Activated CD8-positive, alpha-beta memory T cell treated with anti-CD3 and anti-CD28 coated beads, Interleukin-2, amount 10 ng/mL, durations not matched to agents 7 days and 5 days (primary cell): ENCODE data around the gene CTPS2. TPM values are rescaled to one million over a fixed set of nuclear protein-coding genes. Genes with fewer than 3 reads are reported as not detected.

Experiments used
- ATAC-seq: fragments of 150-1000 bp; cut with Tn5 transposase; one replicate; pipeline ENCODE4 v1.10.0; 2021; ENCODE audit warnings: moderate library complexity
- CTCF ChIA-PET: fragments of 350-600 bp; sonication (Branson Sonifier 250); formaldehyde crosslinking; loops from one replicate; lab custom pipeline; 2021; ENCODE audit warnings: antibody characterized with exemption; lab: Charles Lee
- DNase-seq: peaks from one replicate; pipeline ENCODE4 v3.0.0-alpha.2; 2020
- H3K27ac Mint-ChIP-seq: one replicate; pipeline ENCODE4 v1.8.0; 2021; ENCODE audit warnings: mild to moderate bottlenecking, mixed read lengths
- H3K27me3 Mint-ChIP-seq: one replicate; pipeline ENCODE4 v1.8.0; 2021; ENCODE audit warnings: mixed read lengths
- H3K36me3 Mint-ChIP-seq: one replicate; pipeline ENCODE4 v1.8.0; 2021; ENCODE audit warnings: mild to moderate bottlenecking, mixed read lengths
- H3K4me1 Mint-ChIP-seq: one replicate; pipeline ENCODE4 v1.8.0; 2021; ENCODE audit warnings: mixed read lengths
- H3K4me3 Mint-ChIP-seq: one replicate; pipeline ENCODE4 v1.8.0; 2021; ENCODE audit warnings: mild to moderate bottlenecking, moderate library complexity, mixed read lengths
- H3K9me3 Mint-ChIP-seq: one replicate; pipeline ENCODE4 v1.8.0; 2022; ENCODE audit warnings: low read depth, mixed read lengths
- total RNA-seq, 2 experiments: library from RNA; stranded (reverse); gene quantifications; one replicate each; pipeline ENCODE4 v1.2.3, GENCODE V29; 2021

Gene CTPS2
- total RNA-seq, 2 experiments from 2014 or later, result 5.6 to 6.6 TPM

GRCh38 chrX:16662402-16662801, 50.1 kb downstream of the CTPS2 start:
- Mint-ChIP-seq H3K4me3 (no peak overlapping the region), H3K36me3 (peaks cover 1% of the 10 kb centered on the region), H3K27me3 (no peaks in the 10 kb centered on the region), H3K9me3 (no peaks in the 10 kb centered on the region), H3K27ac (no peak overlapping the region), H3K4me1 (no peaks in the 10 kb centered on the region)
- DNase-seq (no peak), ATAC-seq (no peak)
- CTCF ChIA-PET, result no interaction called here

- H3K27me3 Mint-ChIP-seq, result no peaks in the 10 kb centered on the region
- no peaks in the 10 kb centered on the region for H3K4me1 Mint-ChIP-seq
- no peak overlapping the region for H3K27ac Mint-ChIP-seq
- ATAC-seq (no peak), DNase-seq (no peak)
- peaks cover 1% of the 10 kb centered on the region for H3K36me3 Mint-ChIP-seq
- H3K9me3 Mint-ChIP-seq, result no peaks in the 10 kb centered on the region
- CTCF ChIA-PET, result no interaction called here
- no peak overlapping the region for H3K4me3 Mint-ChIP-seq
These were observed 51.0 kb downstream of the CTPS2 start for GRCh38 chrX:16661495-16661894.

- Mint-ChIP-seq H3K27me3 (no peaks in the 10 kb centered on the region), H3K9me3 (no peaks in the 10 kb centered on the region), H3K4me1 (no peaks in the 10 kb centered on the region), H3K36me3 (no peaks in the 10 kb centered on the region), H3K27ac (no peak overlapping the region), H3K4me3 (no peak overlapping the region)
- CTCF ChIA-PET, result no interaction called here
- DNase-seq (no peak), ATAC-seq (no peak)
These were observed 53.1 kb downstream of the CTPS2 start for GRCh38 chrX:16659321-16659720.

GRCh38 chrX:16658284-16658683, 54.2 kb downstream of the CTPS2 start:
- no peak for ATAC-seq
- Mint-ChIP-seq H3K27ac (no peak overlapping the region), H3K4me3 (no peak overlapping the region), H3K4me1 (no peaks in the 10 kb centered on the region), H3K36me3 (no peaks in the 10 kb centered on the region), H3K9me3 (no peaks in the 10 kb centered on the region), H3K27me3 (no peaks in the 10 kb centered on the region)
- CTCF ChIA-PET, result no interaction called here
- no peak for DNase-seq

- Mint-ChIP-seq H3K27me3 (no peaks in the 10 kb centered on the region), H3K9me3 (no peaks in the 10 kb centered on the region), H3K4me1 (no peaks in the 10 kb centered on the region), H3K27ac (no peak overlapping the region), H3K36me3 (no peaks in the 10 kb centered on the region), H3K4me3 (no peak overlapping the region)
- CTCF ChIA-PET, result no interaction called here
- no peak for ATAC-seq
- DNase-seq, result no peak
These were observed 58.4 kb downstream of the CTPS2 start for GRCh38 chrX:16654093-16654492.

- no peak overlapping the region for H3K27ac Mint-ChIP-seq
- no peak overlapping the region for H3K4me3 Mint-ChIP-seq
- no peaks in the 10 kb centered on the region for H3K9me3 Mint-ChIP-seq
- CTCF ChIA-PET, result no interaction called here
- H3K4me1 Mint-ChIP-seq, result no peaks in the 10 kb centered on the region
- no peaks in the 10 kb centered on the region for H3K36me3 Mint-ChIP-seq
- no peak for ATAC-seq
- H3K27me3 Mint-ChIP-seq, result no peaks in the 10 kb centered on the region
- DNase-seq, result no peak
These were observed 59.0 kb downstream of the CTPS2 start for GRCh38 chrX:16653424-16653823.

GRCh38 chrX:16651391-16652024, 61.0 kb downstream of the CTPS2 start:
- no peak overlapping the region for H3K4me3 Mint-ChIP-seq
- no peak for ATAC-seq
- H3K4me1 Mint-ChIP-seq, result no peaks in the 10 kb centered on the region
- peaks cover 3% of the 10 kb centered on the region for H3K36me3 Mint-ChIP-seq
- CTCF ChIA-PET, result interaction anchor here (0.6 kb wide), 1 partner anchor 932 kb away, joined by 5 read pairs; no protein-coding TSS in a partner anchor
- no peaks in the 10 kb centered on the region for H3K27me3 Mint-ChIP-seq
- H3K27ac Mint-ChIP-seq, result no peak overlapping the region
- no peak for DNase-seq
- no peaks in the 10 kb centered on the region for H3K9me3 Mint-ChIP-seq

GRCh38 chrX:16649858-16650257, 62.6 kb downstream of the CTPS2 start, which contains the start of gene S100G:
Gene S100G, plus strand, starts transcription at chrX:16650158. Its CDS starts 849 bp downstream, at chrX:16651007.
- H3K9me3 Mint-ChIP-seq, result no peaks in the 10 kb centered on the region
- no peak within 1 kb of the TSS for H3K4me3 Mint-ChIP-seq
- peaks cover 3% of the 10 kb centered on the region for H3K36me3 Mint-ChIP-seq
- no peak for DNase-seq
- H3K4me1 Mint-ChIP-seq, result no peaks in the 10 kb centered on the region
- CTCF ChIA-PET, result no interaction called here
- H3K27me3 Mint-ChIP-seq, result no peaks in the 10 kb centered on the region
- H3K27ac Mint-ChIP-seq, result no peak within 1 kb of the TSS
- no peak for ATAC-seq

- Mint-ChIP-seq H3K27me3 (no peaks in the 10 kb centered on the region), H3K36me3 (peaks cover 4% of the 10 kb centered on the region)
These were observed 65.9 kb downstream of the CTPS2 start for GRCh38 chrX:16646366-16647138.

GRCh38 chrX:16643176-16643575, 69.3 kb downstream of the CTPS2 start:
- no peak for ATAC-seq

More at GRCh38 chrX:16646366-16647138, 65.9 kb downstream of the CTPS2 start:
- Mint-ChIP-seq H3K4me3 (no peak overlapping the region), H3K27ac (no peak overlapping the region), H3K9me3 (no peaks in the 10 kb centered on the region), H3K4me1 (no peaks in the 10 kb centered on the region)
- no peak for DNase-seq
- CTCF ChIA-PET, result no interaction called here
- ATAC-seq, result no peak

GRCh38 chrX:16640823-16641222, 71.6 kb downstream of the CTPS2 start:
- Mint-ChIP-seq H3K4me3 (no peak overlapping the region), H3K27ac (no peak overlapping the region), H3K9me3 (no peaks in the 10 kb centered on the region), H3K27me3 (no peaks in the 10 kb centered on the region), H3K36me3 (peaks cover 3% of the 10 kb centered on the region), H3K4me1 (no peaks in the 10 kb centered on the region)
- no peak for ATAC-seq
- CTCF ChIA-PET, result no interaction called here
- no peak for DNase-seq

More at GRCh38 chrX:16643176-16643575, 69.3 kb downstream of the CTPS2 start:
- H3K4me1 Mint-ChIP-seq, result no peaks in the 10 kb centered on the region
- no peaks in the 10 kb centered on the region for H3K27me3 Mint-ChIP-seq
- DNase-seq, result no peak
- no peak overlapping the region for H3K4me3 Mint-ChIP-seq
- no peak overlapping the region for H3K27ac Mint-ChIP-seq
- CTCF ChIA-PET, result no interaction called here
- peaks cover 4% of the 10 kb centered on the region for H3K36me3 Mint-ChIP-seq
- no peaks in the 10 kb centered on the region for H3K9me3 Mint-ChIP-seq

- Mint-ChIP-seq H3K4me3 (no peak overlapping the region), H3K27me3 (no peaks in the 10 kb centered on the region), H3K4me1 (no peaks in the 10 kb centered on the region), H3K9me3 (no peaks in the 10 kb centered on the region), H3K36me3 (peaks cover 3% of the 10 kb centered on the region), H3K27ac (no peak overlapping the region)
- ATAC-seq, result no peak
- CTCF ChIA-PET, result no interaction called here
- DNase-seq, result no peak
These were observed 72.5 kb downstream of the CTPS2 start for GRCh38 chrX:16639966-16640365.

GRCh38 chrX:16638533-16638932, 73.9 kb downstream of the CTPS2 start:
- Mint-ChIP-seq H3K36me3 (peaks cover 3% of the 10 kb centered on the region), H3K9me3 (no peaks in the 10 kb centered on the region), H3K27ac (no peak overlapping the region), H3K4me1 (no peaks in the 10 kb centered on the region), H3K4me3 (no peak overlapping the region), H3K27me3 (no peaks in the 10 kb centered on the region)
- ATAC-seq, result no peak
- CTCF ChIA-PET, result no interaction called here
- DNase-seq, result no peak

GRCh38 chrX:16635596-16635995, 76.9 kb downstream of the CTPS2 start:
- no peak for DNase-seq
- CTCF ChIA-PET, result no interaction called here
- H3K27me3 Mint-ChIP-seq, result no peaks in the 10 kb centered on the region
- no peaks in the 10 kb centered on the region for H3K4me1 Mint-ChIP-seq
- no peak overlapping the region for H3K27ac Mint-ChIP-seq
- H3K36me3 Mint-ChIP-seq, result peaks cover 2% of the 10 kb centered on the region
- no peak overlapping the region for H3K4me3 Mint-ChIP-seq
- H3K9me3 Mint-ChIP-seq, result no peaks in the 10 kb centered on the region
- ATAC-seq, result no peak
